Astrocyte (in vitro differentiated cells and primary cell): ENCODE measurements around the gene CD320. TPM values are rescaled to one million over a fixed set of nuclear protein-coding genes. Genes with fewer than 3 reads are reported as not detected.

ENCODE experiments used
- DNase-seq: peaks from one replicate; pipeline ENCODE4 v3.0.0-alpha.2; 2010; ENCODE audit warnings: low read depth
- FAIRE-seq: peaks from 2 replicates; lab custom pipeline; 2011; peaks lifted over from hg19 to GRCh38; lab: Jason Lieb, UNC
- H2AFZ ChIP-seq: 2 replicates; pipeline ENCODE4 v1.6.0; 2012; ENCODE audit warnings: low read depth, low read length, inconsistent platforms
- H3K27ac ChIP-seq: 2 replicates; pipeline ENCODE4 v1.5.1; 2011; ENCODE audit warnings: low read depth, low read length, inconsistent platforms
- H3K27me3 ChIP-seq: 2 replicates; pipeline ENCODE4 v1.6.0; 2011; ENCODE audit warnings: low read length, inconsistent platforms; ENCODE audit not compliant: insufficient read depth
- H3K36me3 ChIP-seq: 2 replicates; pipeline ENCODE4 v1.5.1; 2011; ENCODE audit warnings: low read length, inconsistent platforms; ENCODE audit not compliant: insufficient read depth
- H3K4me1 ChIP-seq: 2 replicates; pipeline ENCODE4 v1.5.1; 2011; ENCODE audit warnings: low read length, inconsistent platforms; ENCODE audit not compliant: insufficient read depth
- H3K4me2 ChIP-seq: 2 replicates; pipeline ENCODE4 v1.6.0; 2012; ENCODE audit warnings: low read length, inconsistent platforms
- H3K4me3 ChIP-seq: 2 replicates; pipeline ENCODE4 v1.5.1; 2011; ENCODE audit warnings: low read depth, mild to moderate bottlenecking, low read length, inconsistent platforms; ENCODE audit not compliant: insufficient read depth
- H3K79me2 ChIP-seq: 2 replicates; pipeline ENCODE4 v1.6.0; 2012; ENCODE audit warnings: mild to moderate bottlenecking, low read length, inconsistent platforms; ENCODE audit not compliant: insufficient read depth
- H3K9ac ChIP-seq: 2 replicates; pipeline ENCODE4 v1.6.0; 2012; ENCODE audit warnings: mild to moderate bottlenecking, low read length, inconsistent platforms
- H3K9me3 ChIP-seq: 2 replicates; pipeline ENCODE4 v1.5.1; 2012; ENCODE audit warnings: low read depth, mild to moderate bottlenecking, low read length, inconsistent platforms; ENCODE audit not compliant: insufficient read depth
- H4K20me1 ChIP-seq: 2 replicates; pipeline ENCODE4 v1.6.0; 2012; ENCODE audit warnings: low read length, inconsistent platforms; ENCODE audit not compliant: insufficient read depth
- H3K27ac Mint-ChIP-seq: one replicate; pipeline ENCODE4 v1.8.0; 2021; ENCODE audit warnings: mild to moderate bottlenecking, mixed read lengths; ENCODE audit not compliant: unreplicated experiment
- H3K27me3 Mint-ChIP-seq: one replicate; pipeline ENCODE4 v1.8.0; 2021; ENCODE audit warnings: low read depth, mixed read lengths; ENCODE audit not compliant: unreplicated experiment
- H3K36me3 Mint-ChIP-seq: one replicate; pipeline ENCODE4 v1.8.0; 2021; ENCODE audit warnings: low read depth, mixed read lengths; ENCODE audit not compliant: unreplicated experiment
- H3K4me1 Mint-ChIP-seq: one replicate; pipeline ENCODE4 v1.8.0; 2021; ENCODE audit warnings: low read depth, mixed read lengths; ENCODE audit not compliant: unreplicated experiment
- H3K4me3 Mint-ChIP-seq: one replicate; pipeline ENCODE4 v1.8.0; 2021; ENCODE audit warnings: mild to moderate bottlenecking, moderate library complexity, mixed read lengths; ENCODE audit not compliant: unreplicated experiment
- H3K9me3 Mint-ChIP-seq: one replicate; pipeline ENCODE4 v1.8.0; 2021; ENCODE audit warnings: mild to moderate bottlenecking, mixed read lengths; ENCODE audit not compliant: unreplicated experiment
- CTCF ChIP-seq: IDR thresholded peaks from 2 replicates; pipeline ENCODE4 v1.5.1; 2011; ENCODE audit warnings: low read depth, mild to moderate bottlenecking, inconsistent platforms, low read length, moderate library complexity; ENCODE audit not compliant: insufficient read depth
- EZH2 ChIP-seq: IDR thresholded peaks from 2 replicates; pipeline ENCODE4 v1.6.1; 2012; ENCODE audit warnings: mild to moderate bottlenecking, low read length, inconsistent platforms; ENCODE audit not compliant: insufficient read depth
- total RNA-seq: library from RNA; stranded (reverse); gene quantifications from 2 replicates; pipeline ENCODE4 v1.2.1, GENCODE V29; 2021

Gene CD320
- total RNA-seq, 1 donor from 2014 or later, result 42.2 TPM

GRCh38 chr19:8256276-8257051 lies 51.7 kb downstream of the CD320 start:
- Histone ChIP-seq H3K4me2 (no peak overlapping the region), H3K9me3 (no peaks in the 10 kb centered on the region), H3K27me3 (no peaks in the 10 kb centered on the region), H3K36me3 (no peaks in the 10 kb centered on the region), H2AFZ (no peak overlapping the region), H3K4me3 (no peak overlapping the region), H3K4me1 (no peaks in the 10 kb centered on the region), H3K79me2 (no peaks in the 10 kb centered on the region), H3K9ac (no peak overlapping the region), H3K27ac (no peak overlapping the region), H4K20me1 (no peaks in the 10 kb centered on the region)
- FAIRE-seq (no peak), DNase-seq (no peak)
- H3K27ac Mint-ChIP-seq, result no peak overlapping the region
- no peaks in the 10 kb centered on the region for H3K9me3 Mint-ChIP-seq
- H3K36me3 Mint-ChIP-seq, result peaks cover 9% of the 10 kb centered on the region
- no peaks in the 10 kb centered on the region for H3K27me3 Mint-ChIP-seq
- H3K4me3 Mint-ChIP-seq, result no peak overlapping the region
- no peaks in the 10 kb centered on the region for H3K4me1 Mint-ChIP-seq
- TF ChIP-seq CTCF, result no peak
- no peak for TF ChIP-seq EZH2

DNA sequence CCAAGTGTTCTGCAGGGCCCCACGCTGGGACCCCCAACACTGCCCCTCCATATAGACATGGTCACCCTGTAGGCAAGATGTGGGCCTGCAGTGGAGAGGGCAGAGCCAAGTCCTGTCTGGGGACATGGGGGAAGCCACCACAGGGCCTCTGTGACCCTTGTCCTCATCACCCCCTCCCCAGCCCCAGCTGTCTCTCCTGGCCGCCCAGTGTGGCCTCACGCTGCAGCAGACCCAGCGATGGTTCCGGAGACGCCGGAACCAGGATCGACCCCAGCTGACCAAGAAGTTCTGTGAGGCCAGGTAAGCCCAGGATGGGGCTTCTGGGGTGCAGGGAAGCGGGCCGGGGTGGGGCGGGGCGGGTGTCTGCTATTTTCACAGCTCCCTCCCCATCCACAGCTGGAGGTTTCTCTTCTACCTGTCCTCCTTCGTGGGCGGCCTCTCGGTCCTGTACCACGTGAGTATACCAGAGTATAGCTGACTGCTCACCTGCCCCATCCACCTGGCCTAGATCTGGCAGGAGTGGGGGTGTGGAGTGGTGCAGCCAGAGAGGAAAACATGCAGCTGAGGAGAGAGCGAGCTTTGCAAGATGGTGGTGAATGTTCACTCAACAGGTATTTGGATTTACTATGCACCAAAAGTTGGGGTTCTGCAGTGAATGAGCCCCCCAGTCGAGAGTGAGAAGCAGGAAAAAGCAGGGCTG lies 52.6 kb downstream of the CD320 start:
- H3K4me2 ChIP-seq, result no peak overlapping the region
- Mint-ChIP-seq H3K36me3 (peaks cover 7% of the 10 kb centered on the region), H3K27ac (no peak overlapping the region), H3K4me1 (no peaks in the 10 kb centered on the region), H3K4me3 (no peak overlapping the region), H3K9me3 (no peaks in the 10 kb centered on the region), H3K27me3 (no peaks in the 10 kb centered on the region)
- H2AFZ ChIP-seq, result no peak overlapping the region
- no peak overlapping the region for H3K9ac ChIP-seq
- DNase-seq (no peak), FAIRE-seq (no peak)
- H3K27me3 ChIP-seq, result no peaks in the 10 kb centered on the region
- H4K20me1 ChIP-seq, result no peaks in the 10 kb centered on the region
- H3K27ac ChIP-seq, result no peak overlapping the region
- H3K4me3 ChIP-seq, result no peak overlapping the region
- TF ChIP-seq CTCF (no peak), EZH2 (no peak)
- H3K4me1 ChIP-seq, result no peaks in the 10 kb centered on the region
- H3K9me3 ChIP-seq, result no peaks in the 10 kb centered on the region
- no peaks in the 10 kb centered on the region for H3K36me3 ChIP-seq
- H3K79me2 ChIP-seq, result no peaks in the 10 kb centered on the region
